Stimulated activated CD4-positive, alpha-beta T cell treated with anti-CD3 and anti-CD28 coated beads, Interleukin-12 subunit alpha, Interleukin-12 subunit beta, amount 100 ng/mL, for 48 hours (primary cell): ENCODE data around the gene EBF3.

Experiments
- DNase-seq, 3 donors: peaks; one replicate each; pipeline ENCODE4 v3.0.0-alpha.2; 2020; ENCODE audit warnings: low read depth in 2 of 3, low spot score in 1 of 3

EBF3 gene

DNA sequence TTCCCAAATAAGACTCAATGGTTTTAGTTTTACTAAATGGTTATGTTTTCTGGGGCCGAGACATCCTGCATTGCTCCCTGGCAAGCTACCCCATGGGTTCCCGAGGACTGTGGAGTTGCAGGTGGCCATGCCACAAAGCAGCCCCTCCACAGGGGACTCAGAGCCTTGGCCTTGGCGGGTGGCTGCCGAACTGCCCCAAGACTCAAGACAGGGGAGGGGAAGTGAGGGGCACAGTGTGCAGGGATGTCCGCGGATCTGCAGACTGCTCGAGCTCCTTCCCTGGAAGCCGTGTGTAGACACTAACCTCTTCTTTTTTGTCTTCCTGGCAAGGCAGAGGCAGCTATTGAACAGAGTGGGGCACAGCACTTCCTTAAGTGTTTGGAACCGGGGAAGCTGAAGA is 154.6 kb downstream of the EBF3 start:
- no peak for DNase-seq

DNA sequence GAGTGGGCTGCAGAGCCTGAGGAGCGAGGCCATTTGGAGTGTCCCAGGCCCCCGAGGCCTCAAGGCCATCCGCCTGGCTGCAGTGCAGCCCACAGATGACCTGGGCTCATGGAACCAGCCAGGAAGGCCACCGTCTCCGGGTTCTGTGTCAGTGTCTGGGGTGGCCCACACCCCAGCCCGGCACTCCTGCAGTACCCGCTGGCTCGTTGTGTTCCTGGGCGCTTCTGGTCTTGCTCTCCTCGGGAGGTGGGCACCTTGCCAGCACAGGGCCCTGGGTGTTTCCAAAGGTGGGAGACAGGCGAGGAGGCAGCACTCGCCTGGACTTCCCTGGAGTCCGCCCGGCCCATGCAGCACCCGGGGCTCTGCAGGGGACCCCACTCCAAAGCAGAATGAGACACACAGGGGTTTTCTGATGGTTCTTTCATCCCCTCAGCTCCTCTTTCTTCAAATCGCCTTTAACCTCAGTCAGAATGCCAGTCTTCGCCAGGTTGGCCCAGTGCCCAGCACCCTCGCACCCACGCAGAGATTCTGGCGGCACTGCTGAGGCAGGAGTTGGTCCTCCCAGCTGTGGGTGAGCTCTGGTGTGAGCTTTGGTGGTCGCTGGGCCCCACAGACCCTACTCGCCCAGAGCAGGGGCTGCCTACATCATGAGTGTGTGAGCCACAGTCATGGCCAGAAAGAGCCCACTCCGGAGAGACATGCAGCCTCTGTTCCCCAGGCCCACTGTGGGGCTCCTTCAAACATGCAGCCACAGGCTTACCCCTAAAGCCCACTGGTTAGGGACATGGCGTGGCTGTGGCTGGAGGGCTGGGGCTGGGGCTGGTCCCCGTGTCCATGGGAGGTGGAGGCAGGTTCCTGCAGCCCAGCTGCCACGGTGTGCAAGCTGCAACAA is 155.7 kb downstream of the EBF3 start:
- no peak for DNase-seq

GRCh38 chr10:129807211-129807610 is 156.9 kb downstream of the EBF3 start:
- no peak for DNase-seq

DNA sequence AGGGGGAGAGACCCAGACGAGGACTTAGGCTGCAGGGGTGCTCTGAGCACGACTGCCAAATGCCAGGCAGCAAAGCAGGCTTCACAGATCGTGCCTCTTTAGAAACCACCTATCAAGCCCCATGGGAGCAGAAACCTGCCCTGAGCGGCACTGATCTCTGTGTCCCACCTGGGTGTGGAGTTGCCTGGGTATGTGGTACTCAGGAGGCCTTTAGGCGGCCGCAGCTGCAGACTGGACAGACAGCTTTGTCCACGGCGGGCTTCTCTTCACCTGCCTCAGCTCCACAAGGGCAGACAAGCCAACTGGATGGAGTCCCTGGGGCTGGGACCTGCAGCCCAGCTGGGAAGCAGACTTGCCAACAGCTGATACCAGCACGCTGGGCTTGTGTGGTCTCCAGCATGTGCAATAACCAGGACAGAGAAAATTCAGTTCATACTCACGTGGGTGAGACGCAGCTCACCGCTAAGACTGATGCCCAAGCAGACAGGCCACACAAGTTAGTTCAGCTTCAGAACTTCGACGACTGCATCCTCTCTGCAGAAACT is 163.2 kb downstream of the EBF3 start:
- DNase-seq: no peak

GRCh38 chr10:129799942-129800341 is 164.1 kb downstream of the EBF3 start:
- DNase-seq: no peak

GRCh38 chr10:129796710-129797420 is 167.2 kb downstream of the EBF3 start:
- no peak for DNase-seq

GRCh38 chr10:129793996-129794395 is 170.1 kb downstream of the EBF3 start:
- no peak for DNase-seq

GRCh38 chr10:129793479-129793878 is 170.6 kb downstream of the EBF3 start:
- DNase-seq: no peak

DNA sequence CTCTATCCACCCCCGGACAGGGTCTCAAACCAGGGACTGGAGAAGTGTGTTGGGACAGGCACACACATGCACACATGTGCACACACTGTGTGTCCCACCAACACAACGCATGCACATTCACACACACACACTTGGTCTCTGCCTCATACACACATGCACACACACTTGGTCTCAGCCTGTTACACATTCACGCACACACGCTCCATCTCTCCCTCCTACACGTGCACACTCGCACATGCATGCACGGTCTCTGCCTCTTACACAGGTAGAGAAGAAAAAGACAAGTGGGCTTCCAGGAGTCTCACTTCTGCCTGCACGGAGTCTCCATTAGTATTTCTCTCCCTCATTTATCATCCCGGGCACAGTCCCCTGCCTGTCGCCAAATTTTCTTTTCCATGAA is 171.2 kb downstream of the EBF3 start:
- no peak for DNase-seq

GRCh38 chr10:129792141-129792540 is 171.9 kb downstream of the EBF3 start:
- DNase-seq: no peak

- no peak for DNase-seq
Observed at GRCh38 chr10:129790715-129791446, 173.2 kb downstream of the EBF3 start.

- no peak for DNase-seq
Observed at GRCh38 chr10:129788215-129788614, 175.9 kb downstream of the EBF3 start.

DNA sequence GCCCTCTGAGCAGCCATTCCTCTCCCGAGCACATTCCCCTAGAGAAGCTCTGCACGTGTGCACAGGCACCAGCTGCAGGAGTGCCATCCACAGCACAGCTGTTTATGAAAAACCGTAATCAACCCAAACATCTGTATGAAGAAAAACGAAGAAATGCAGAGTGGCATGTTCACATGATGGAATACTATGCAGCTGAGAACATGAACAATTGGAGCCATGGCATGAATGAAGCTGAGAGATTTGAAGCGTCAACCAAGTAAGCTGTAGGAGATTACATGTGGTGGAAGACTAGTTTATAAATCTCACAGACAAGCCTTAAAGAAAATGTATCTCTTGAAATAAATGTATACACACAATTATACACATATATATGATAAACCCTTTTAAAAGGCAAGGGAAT is 176.5 kb downstream of the EBF3 start:
- no peak for DNase-seq

DNA sequence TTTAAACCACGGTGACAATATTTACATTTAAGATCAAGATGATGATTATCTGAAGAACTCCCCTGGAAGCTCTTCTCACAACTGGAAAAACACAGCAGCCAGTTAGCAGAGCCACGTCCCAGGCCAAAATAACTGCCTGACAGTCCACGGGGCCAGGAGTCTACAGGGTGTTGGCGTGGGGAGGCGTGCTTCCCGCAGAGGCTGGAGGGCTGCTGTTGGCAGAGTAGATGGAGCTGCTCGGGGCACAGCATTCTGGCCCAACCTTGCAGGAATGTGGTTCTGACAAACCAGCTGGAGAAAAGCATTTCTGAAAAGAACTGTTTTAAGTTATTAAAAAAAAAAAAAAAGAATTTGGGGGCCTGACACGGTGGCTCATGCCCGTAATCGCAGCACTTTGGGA is 177.9 kb downstream of the EBF3 start:
- DNase-seq: no peak

DNA sequence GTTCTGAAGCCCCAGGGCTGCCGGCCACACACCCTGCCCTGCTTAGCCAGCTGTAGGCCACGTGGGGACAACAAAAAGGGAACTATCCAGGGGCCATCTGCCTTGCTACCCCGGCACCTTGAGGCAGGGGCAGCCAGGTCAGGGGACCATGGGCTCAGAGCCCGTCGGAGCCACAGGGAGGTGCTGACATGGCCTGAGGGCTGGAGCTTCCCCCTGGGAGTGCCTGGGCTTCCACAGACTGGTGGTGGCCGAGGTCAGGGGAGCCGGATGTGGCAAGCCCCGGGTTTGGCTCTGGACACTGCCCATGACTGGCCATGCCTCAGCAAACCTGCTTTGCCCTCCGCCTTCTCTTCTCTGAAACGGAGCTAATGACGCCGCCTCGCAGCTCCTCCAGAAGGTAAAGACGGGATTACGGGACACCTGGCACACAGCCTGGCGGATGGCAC is 178.5 kb downstream of the EBF3 start:
- no peak for DNase-seq
